ENCODE data around the gene COL9A3. TPM values are rescaled to one million over a fixed set of nuclear protein-coding genes. Genes with fewer than 3 reads are reported as not detected.

The COL9A3 gene
- total RNA-seq, 1 experiment from 2014 or later: 150 TPM

DNA sequence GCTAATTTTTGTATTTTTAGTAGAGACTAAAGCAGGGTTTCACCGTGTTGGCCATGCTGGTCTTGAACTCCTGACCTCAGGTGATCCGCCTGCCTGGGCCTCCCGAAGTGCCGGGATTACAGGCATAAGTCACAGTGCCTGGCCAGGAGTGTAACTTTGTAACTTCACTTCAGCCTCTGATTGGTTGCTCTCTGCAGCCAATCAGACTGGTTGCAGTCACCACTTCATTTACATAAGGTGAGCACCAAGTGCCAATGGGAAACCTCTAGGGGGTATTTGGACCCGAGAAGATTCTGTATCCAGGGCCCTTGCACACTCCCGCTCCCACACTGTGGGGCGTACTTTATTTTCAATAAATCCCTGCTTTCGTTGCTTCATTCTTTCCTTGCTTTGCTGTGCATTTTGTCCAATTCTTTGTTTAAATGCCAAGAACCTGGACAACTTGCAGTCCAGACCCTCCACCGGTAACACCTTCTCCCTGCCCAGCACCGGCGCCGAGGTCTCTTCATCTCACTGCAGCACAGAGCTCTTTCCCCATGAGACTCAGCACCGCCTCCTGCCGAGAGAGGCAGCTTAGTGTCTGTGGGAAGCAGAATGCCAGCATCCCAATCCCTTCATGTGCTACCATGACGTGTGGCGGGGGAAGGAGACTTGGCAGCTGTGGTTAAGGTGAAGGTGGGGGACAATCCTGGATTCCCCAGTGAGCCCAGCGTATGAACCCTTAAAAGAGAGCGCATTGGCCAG, 34.5 kb upstream of the COL9A3 start:
- peaks cover 4% of the 10 kb centered on the region for H3K27me3 Mint-ChIP-seq (ENCODE audit: low read depth)
- no CpG with 5 or more reads among the region's 18 CpGs for WGBS (ENCODE audit: extremely low coverage, insufficient read length, low lambda C conversion rate)
- H3K18ac ChIP-seq (ENCODE audit: insufficient read length, low read depth, low read length): no peak overlapping the region
- no peak overlapping the region for H2AFZ ChIP-seq (ENCODE audit: low read length)
- H3K27me3 ChIP-seq (ENCODE audit: insufficient read depth, low read length): no peaks in the 10 kb centered on the region
- no peak overlapping the region; the same call in 1 of the 2 replicates for H3K14ac ChIP-seq (ENCODE audit: insufficient read depth, low read length)
- no peaks in the 10 kb centered on the region for H3K9me3 Mint-ChIP-seq
- peak overlapping the region; percentile 41 to 62 (median 50); a peak in 4 of 7 replicates for H3K27ac Mint-ChIP-seq
- H2BK12ac ChIP-seq (ENCODE audit: insufficient read length, low read depth, low read length): no peak overlapping the region
- no peak overlapping the region for H3K4me3 Mint-ChIP-seq
- peaks cover 4 to 5% of the 10 kb centered on the region in 2 experiments for H3K4me1 Mint-ChIP-seq
- H2BK20ac ChIP-seq (ENCODE audit: low read depth, low read length, poor library complexity, severe bottlenecking): no peak overlapping the region
- no peak overlapping the region for H4K91ac ChIP-seq (ENCODE audit: insufficient read length, low read depth, low read length)
- no peaks in the 10 kb centered on the region for H3K9me3 ChIP-seq (ENCODE audit: control insufficient read depth, low read depth, low read length)
- H3K23me2 ChIP-seq (ENCODE audit: insufficient read length, low read depth, low read length, poor library complexity, severe bottlenecking): no peaks in the 10 kb centered on the region
- H4K20me1 ChIP-seq (ENCODE audit: control insufficient read depth, insufficient read depth, insufficient read length): no peaks in the 10 kb centered on the region
- H3K56ac ChIP-seq (ENCODE audit: insufficient read length, low read depth, low read length): no peak overlapping the region
- peak; percentile 72 for DNase-seq
- H3K36me3 Mint-ChIP-seq (ENCODE audit: insufficient read depth in 1 of 3, low read depth in 3 of 3): no peaks in the 10 kb centered on the region
- H2BK120ac ChIP-seq (ENCODE audit: low read depth, low read length, poor library complexity, severe bottlenecking): no peak overlapping the region
- no peak overlapping the region for H4K8ac ChIP-seq (replicated peaks; ENCODE audit: insufficient read length, low read depth, low read length)
- H3K4me2 ChIP-seq (ENCODE audit: insufficient read depth, insufficient read length, low read length): no peak overlapping the region
- no peak overlapping the region for H2BK5ac ChIP-seq (ENCODE audit: insufficient read length, low read length)
- H3K79me2 ChIP-seq (ENCODE audit: insufficient read depth, low read length): no peaks in the 10 kb centered on the region
- no peak overlapping the region for H3T11ph ChIP-seq (ENCODE audit: low read length)
- no peak overlapping the region for H3K9ac ChIP-seq (ENCODE audit: extremely low read depth, insufficient read length, low read length)
- H3K23ac ChIP-seq (ENCODE audit: insufficient read length, low read depth, low read length): no peak overlapping the region
- no peak overlapping the region for H2AK5ac ChIP-seq (ENCODE audit: insufficient read length, low read length)
- H3K79me1 ChIP-seq (ENCODE audit: insufficient read depth, low read depth, low read length, poor library complexity, severe bottlenecking): no peaks in the 10 kb centered on the region
- H3K4me1 ChIP-seq (ENCODE audit: insufficient read depth, low read length): no peaks in the 10 kb centered on the region
- H3K4ac ChIP-seq (ENCODE audit: low read depth, low read length): no peak overlapping the region
- no peak overlapping the region for H3K27ac ChIP-seq (ENCODE audit: insufficient read length, low read depth, low read length)
- H4K5ac ChIP-seq (ENCODE audit: insufficient read length, low read depth, low read length): no peak overlapping the region
- no peak overlapping the region for H2BK15ac ChIP-seq (ENCODE audit: low read depth, low read length)
- TF ChIP-seq, protein P1, sequence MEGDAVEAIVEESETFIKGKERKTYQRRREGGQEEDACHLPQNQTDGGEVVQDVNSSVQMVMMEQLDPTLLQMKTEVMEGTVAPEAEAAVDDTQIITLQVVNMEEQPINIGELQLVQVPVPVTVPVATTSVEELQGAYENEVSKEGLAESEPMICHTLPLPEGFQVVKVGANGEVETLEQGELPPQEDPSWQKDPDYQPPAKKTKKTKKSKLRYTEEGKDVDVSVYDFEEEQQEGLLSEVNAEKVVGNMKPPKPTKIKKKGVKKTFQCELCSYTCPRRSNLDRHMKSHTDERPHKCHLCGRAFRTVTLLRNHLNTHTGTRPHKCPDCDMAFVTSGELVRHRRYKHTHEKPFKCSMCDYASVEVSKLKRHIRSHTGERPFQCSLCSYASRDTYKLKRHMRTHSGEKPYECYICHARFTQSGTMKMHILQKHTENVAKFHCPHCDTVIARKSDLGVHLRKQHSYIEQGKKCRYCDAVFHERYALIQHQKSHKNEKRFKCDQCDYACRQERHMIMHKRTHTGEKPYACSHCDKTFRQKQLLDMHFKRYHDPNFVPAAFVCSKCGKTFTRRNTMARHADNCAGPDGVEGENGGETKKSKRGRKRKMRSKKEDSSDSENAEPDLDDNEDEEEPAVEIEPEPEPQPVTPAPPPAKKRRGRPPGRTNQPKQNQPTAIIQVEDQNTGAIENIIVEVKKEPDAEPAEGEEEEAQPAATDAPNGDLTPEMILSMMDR (conservative IDR thresholded peaks at IDR 0.05): 0 out of 3 replicates have a peak, but pooled peaks have one; percentile 23

Data from H9 (cell line).